ENCODE results near the gene GPC1. TPM values are rescaled to one million over a fixed set of nuclear protein-coding genes. Genes with fewer than 3 reads are reported as not detected.
A peak's percentile ranks its signal among the peaks of the same experiment; 100 is the strongest.

The GPC1 gene
- total and polyA plus RNA-seq, 2 donors (not counting 1 experiment from before 2014, with no cell fraction given), result 147 to 218 TPM

DNA sequence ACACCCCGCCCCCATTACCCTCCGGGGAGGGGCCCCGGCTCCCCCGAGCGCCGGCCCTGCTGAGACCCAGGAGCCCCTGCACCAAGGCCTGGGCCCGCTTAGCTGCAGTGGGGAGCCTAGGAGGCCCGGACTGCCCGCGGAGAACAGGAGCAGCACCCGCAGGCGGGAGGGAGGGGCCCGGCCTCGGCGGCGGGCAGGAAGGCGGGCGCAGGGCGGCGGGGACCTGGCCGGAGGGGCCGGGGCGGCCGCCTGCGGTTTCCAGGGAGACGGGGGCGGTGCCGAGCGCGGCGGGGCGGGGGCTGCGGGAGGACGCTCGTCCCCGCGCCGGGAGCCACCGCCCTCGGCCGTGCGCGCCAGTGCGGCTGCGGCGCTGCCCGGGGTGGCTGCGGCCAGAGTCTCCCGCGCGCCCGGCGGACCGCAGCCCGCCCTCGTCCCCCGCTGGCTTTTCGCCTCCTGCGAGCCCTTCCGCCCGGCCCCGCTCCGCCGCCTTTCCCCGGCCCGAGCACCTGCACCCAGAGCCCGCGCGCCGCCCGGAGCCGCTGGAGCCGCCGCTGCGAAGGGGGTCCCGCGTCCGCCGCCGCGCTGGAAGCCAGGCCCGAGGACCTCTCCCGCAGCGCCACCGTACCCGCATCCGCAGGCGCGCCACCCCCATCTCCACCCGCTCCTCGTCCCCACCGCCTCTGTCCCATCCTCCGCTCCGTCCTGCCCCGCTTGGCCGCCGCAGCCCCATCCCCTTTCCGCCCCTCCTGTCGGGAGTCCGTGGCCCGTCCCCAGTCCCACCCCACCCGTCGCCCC, 17.2 kb downstream of the GPC1 start:
- DNase-seq (ENCODE audit: low read depth in 2 of 2), result peak; percentile 55 to 57
- Histone ChIP-seq H4K20me1 (ENCODE audit: control insufficient read depth, extremely low read depth, insufficient read depth, low read length) (no peaks in the 10 kb centered on the region), H3K9ac (ENCODE audit: insufficient read depth, low read length) (peak overlapping the region; percentile 42), H3K27me3 (ENCODE audit: control insufficient read depth, insufficient read depth, low read length) (no peaks in the 10 kb centered on the region), H3K4me2 (ENCODE audit: extremely low read depth, insufficient read depth, low read length) (peak overlapping the region; percentile 75), H2AFZ (ENCODE audit: low read length) (no peak overlapping the region), H3K36me3 (ENCODE audit: control insufficient read depth, insufficient read depth, low read length) (no peaks in the 10 kb centered on the region), H3K4me1 (ENCODE audit: control insufficient read depth, extremely low read depth, insufficient read depth, low read length) (peaks cover 11% of the 10 kb centered on the region), H3K9me3 (ENCODE audit: control insufficient read depth, insufficient read depth, low read depth, low read length) (no peaks in the 10 kb centered on the region), H3K27ac (ENCODE audit: insufficient read depth, low read length) (no peak overlapping the region), H3K4me3 (replicated peaks in 1 of 4; ENCODE audit: control extremely low read depth in 1 of 4, insufficient read depth in 1 of 4, low read depth in 3 of 4, low read length in 4 of 4) (peak overlapping the region; percentile 24 to 58 (median 29)), H3K79me2 (ENCODE audit: control insufficient read depth, insufficient read depth, low read length) (peaks cover 44% of the 10 kb centered on the region)
- TF ChIP-seq EZH2 (IDR thresholded peaks at IDR 0.05; ENCODE audit: low read length, missing control alignments), result no peak
- TF ChIP-seq, protein P1, sequence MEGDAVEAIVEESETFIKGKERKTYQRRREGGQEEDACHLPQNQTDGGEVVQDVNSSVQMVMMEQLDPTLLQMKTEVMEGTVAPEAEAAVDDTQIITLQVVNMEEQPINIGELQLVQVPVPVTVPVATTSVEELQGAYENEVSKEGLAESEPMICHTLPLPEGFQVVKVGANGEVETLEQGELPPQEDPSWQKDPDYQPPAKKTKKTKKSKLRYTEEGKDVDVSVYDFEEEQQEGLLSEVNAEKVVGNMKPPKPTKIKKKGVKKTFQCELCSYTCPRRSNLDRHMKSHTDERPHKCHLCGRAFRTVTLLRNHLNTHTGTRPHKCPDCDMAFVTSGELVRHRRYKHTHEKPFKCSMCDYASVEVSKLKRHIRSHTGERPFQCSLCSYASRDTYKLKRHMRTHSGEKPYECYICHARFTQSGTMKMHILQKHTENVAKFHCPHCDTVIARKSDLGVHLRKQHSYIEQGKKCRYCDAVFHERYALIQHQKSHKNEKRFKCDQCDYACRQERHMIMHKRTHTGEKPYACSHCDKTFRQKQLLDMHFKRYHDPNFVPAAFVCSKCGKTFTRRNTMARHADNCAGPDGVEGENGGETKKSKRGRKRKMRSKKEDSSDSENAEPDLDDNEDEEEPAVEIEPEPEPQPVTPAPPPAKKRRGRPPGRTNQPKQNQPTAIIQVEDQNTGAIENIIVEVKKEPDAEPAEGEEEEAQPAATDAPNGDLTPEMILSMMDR (conservative IDR thresholded peaks at IDR 0.05 in 1 of 2, IDR thresholded peaks at IDR 0.05 in 1 of 2; ENCODE audit: low read depth in 1 of 2, low read length in 2 of 2), result no peak

DNA sequence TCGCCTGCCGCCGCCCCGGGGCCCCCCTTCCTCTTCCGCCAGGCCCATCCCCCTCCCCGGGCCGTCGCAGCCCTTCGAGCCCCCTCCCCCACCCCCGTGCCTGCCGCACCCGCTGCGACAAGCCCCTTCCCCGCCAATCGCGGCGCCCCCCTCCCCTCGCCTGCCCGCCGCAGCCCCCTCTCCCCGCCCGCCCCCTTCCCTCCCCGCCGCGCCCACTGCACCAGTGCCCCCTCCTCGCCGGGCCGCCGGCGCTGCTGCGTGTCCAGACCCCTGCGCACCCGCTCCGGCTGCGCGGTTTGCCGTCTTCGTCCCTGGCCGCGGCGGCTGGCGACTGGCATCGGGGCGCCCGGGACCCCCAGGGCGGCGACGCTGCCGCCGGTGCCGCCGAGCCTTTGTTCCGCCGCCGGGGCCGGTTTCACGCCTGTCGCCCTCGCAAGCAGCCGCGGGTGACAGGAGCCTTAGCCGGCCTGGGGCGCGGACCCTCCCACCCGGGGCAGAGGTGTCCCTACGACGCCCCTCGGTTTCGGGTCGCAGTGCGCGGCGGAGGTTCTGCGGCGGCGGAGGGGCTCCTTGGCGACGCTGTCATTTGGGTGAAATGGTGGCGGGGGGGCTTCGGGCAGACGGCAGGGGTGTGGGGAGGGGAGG, 18.1 kb downstream of the GPC1 start:
- no peaks in the 10 kb centered on the region for H4K20me1 ChIP-seq (ENCODE audit: control insufficient read depth, extremely low read depth, insufficient read depth, low read length)
- no peak overlapping the region for H3K27ac ChIP-seq (ENCODE audit: insufficient read depth, low read length)
- no peak for DNase-seq (ENCODE audit: low read depth in 2 of 2)
- no peak overlapping the region for H2AFZ ChIP-seq (ENCODE audit: low read length)
- H3K9ac ChIP-seq (ENCODE audit: insufficient read depth, low read length), result no peak overlapping the region
- H3K4me2 ChIP-seq (ENCODE audit: extremely low read depth, insufficient read depth, low read length), result no peak overlapping the region
- peaks cover 38% of the 10 kb centered on the region for H3K79me2 ChIP-seq (ENCODE audit: control insufficient read depth, insufficient read depth, low read length)
- H3K36me3 ChIP-seq (ENCODE audit: control insufficient read depth, insufficient read depth, low read length), result no peaks in the 10 kb centered on the region
- TF ChIP-seq, protein P1 (conservative IDR thresholded peaks at IDR 0.05 in 1 of 2, IDR thresholded peaks at IDR 0.05 in 1 of 2; ENCODE audit: low read depth in 1 of 2, low read length in 2 of 2), result no peak
- TF ChIP-seq EZH2 (IDR thresholded peaks at IDR 0.05; ENCODE audit: low read length, missing control alignments), result no peak
- H3K27me3 ChIP-seq (ENCODE audit: control insufficient read depth, insufficient read depth, low read length), result no peaks in the 10 kb centered on the region
- H3K4me1 ChIP-seq (ENCODE audit: control insufficient read depth, extremely low read depth, insufficient read depth, low read length), result peaks cover 11% of the 10 kb centered on the region
- peak overlapping the region in 1 of 4 experiments; percentile 10 for H3K4me3 ChIP-seq (replicated peaks in 1 of 4; ENCODE audit: control extremely low read depth in 1 of 4, insufficient read depth in 1 of 4, low read depth in 3 of 4, low read length in 4 of 4)
- no peaks in the 10 kb centered on the region for H3K9me3 ChIP-seq (ENCODE audit: control insufficient read depth, insufficient read depth, low read depth, low read length)

DNA sequence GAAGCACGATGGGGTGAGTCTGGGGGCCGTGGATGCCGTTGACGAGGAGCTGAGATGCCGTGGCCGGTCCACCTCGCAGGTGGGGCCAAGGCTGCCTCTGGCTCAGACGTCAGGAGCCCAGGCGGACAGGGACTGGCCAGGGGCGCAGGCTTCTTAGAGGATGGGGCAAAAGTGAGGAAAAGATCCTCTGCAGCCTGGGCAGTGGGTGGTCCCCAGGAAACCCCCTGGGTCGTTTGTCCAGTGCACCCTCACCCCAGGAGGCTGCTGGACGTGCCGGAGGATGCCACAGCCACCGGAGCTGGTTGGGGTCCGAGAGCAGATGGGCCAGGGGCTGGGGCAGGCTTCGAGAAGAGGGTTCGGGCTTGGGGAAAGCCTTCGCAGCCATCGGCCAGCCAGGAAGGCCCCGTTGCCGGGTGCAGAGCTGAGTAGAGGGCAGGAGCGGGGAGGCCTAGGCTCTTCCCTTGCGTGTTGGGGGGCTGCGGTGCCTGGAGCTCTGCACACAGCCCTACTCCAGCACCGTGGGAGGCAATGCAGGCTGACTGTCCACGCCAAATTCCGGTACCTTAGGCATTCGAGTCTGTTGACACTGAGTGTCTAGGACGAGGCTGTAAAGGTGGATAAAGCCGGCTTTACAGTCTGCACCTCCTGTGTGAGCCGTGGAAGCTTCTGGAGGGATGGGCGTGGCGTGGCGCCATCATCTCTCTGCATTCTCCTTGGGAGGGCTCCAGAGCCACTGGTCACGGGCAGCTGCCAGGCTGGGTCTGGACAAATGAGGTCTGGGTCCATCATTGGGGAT, 18.8 kb downstream of the GPC1 start:
- peaks cover 33% of the 10 kb centered on the region for H3K79me2 ChIP-seq (ENCODE audit: control insufficient read depth, insufficient read depth, low read length)
- H3K27me3 ChIP-seq (ENCODE audit: control insufficient read depth, insufficient read depth, low read length), result no peaks in the 10 kb centered on the region
- H3K4me2 ChIP-seq (ENCODE audit: extremely low read depth, insufficient read depth, low read length), result no peak overlapping the region
- no peak for DNase-seq (ENCODE audit: low read depth in 2 of 2)
- no peaks in the 10 kb centered on the region for H3K9me3 ChIP-seq (ENCODE audit: control insufficient read depth, insufficient read depth, low read depth, low read length)
- H4K20me1 ChIP-seq (ENCODE audit: control insufficient read depth, extremely low read depth, insufficient read depth, low read length), result no peaks in the 10 kb centered on the region
- H3K27ac ChIP-seq (ENCODE audit: insufficient read depth, low read length), result no peak overlapping the region
- no peaks in the 10 kb centered on the region for H3K36me3 ChIP-seq (ENCODE audit: control insufficient read depth, insufficient read depth, low read length)
- H3K9ac ChIP-seq (ENCODE audit: insufficient read depth, low read length), result no peak overlapping the region
- TF ChIP-seq, protein P1 (conservative IDR thresholded peaks at IDR 0.05 in 1 of 2, IDR thresholded peaks at IDR 0.05 in 1 of 2; ENCODE audit: low read depth in 1 of 2, low read length in 2 of 2), result no peak
- TF ChIP-seq EZH2 (IDR thresholded peaks at IDR 0.05; ENCODE audit: low read length, missing control alignments), result no peak
- peaks cover 11% of the 10 kb centered on the region for H3K4me1 ChIP-seq (ENCODE audit: control insufficient read depth, extremely low read depth, insufficient read depth, low read length)
- H2AFZ ChIP-seq (ENCODE audit: low read length), result no peak overlapping the region
- peak overlapping the region in 1 of 4 experiments; percentile 10 for H3K4me3 ChIP-seq (replicated peaks in 1 of 4; ENCODE audit: control extremely low read depth in 1 of 4, insufficient read depth in 1 of 4, low read depth in 3 of 4, low read length in 4 of 4)

All from fibroblast of lung (primary cell).